HG02870 (cell line): Measurements from ENCODE around the gene KCNAB2.

Experiments used
- ATAC-seq: cut with Tn5 transposase; IDR thresholded peaks from one replicate; pipeline ENCODE4 v1.9.1; 2021; ENCODE audit warnings: mild to moderate bottlenecking, moderate library complexity; ENCODE audit not compliant: unreplicated experiment

KCNAB2 gene

DNA sequence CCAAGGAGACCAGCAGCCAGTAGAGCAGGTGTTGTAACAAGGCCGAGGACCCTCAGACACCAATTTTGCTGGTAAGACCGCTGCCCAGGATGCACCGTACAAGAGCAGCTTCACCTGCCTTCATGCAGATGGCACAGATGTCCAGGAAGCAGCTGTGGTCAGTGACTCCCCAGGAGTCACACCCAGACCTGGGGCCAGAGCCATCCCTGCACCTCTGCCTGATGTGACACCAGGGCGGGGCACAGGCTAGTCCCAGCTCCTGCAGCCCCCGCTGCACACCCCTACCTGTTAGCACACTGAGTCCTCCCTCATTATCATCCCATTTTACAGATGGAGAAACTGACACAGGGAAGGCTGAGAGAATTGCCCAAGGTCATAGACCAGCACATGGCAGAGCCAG is 16.3 kb upstream of the KCNAB2 start:
- ATAC-seq, result no peak

DNA sequence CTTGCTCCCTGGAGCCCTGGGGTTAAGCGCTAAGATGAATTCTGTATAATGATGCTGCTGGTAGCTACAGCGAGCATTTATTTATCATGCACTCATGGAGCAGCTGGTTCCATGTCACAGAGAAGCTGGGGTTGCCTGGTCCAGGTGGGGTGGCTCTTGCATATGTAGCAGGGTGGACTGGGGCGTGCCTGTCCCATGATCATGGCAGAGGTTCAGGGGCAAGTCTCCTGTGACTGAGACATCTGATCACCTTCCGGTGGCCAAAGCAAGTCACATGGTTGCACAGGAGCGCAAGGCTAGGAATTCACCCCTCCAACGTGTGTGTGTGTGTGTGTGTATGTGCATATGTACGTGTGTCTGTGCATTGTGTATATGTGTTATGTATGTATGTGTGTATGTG is 15.6 kb upstream of the KCNAB2 start:
- no peak for ATAC-seq

DNA sequence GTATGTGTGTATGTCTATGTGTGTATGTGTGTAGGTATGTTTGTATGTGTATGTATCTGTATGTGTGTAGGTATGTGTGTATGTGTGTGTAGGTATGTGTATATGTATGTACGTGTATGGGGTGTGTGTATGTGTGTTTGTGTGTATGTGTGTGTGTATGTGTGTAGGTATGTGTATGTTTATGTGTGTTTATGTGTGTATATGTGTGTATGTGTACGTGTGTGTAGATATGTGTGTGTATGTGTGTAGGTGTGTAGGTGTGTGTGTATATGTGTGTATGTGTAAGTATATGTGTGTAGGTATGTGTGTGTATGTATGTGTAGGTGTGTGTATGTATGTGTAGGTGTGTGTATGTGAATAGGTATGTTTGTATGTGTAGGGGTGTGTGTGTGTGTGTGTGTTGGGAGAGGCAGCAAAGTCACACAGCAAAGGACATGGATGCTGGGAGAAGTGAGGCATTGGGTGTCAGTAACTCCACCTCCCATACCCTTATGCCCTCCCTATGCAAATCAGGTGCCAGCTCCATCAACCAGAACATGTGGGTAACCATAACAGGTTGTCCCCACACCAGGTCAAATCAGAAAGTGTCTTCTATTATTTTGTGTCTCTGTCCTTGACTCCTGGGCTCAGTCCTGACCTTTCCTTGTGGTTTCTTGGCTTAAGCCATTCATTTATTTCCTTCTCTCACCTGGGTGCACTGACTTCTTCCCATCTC is 15.0 kb upstream of the KCNAB2 start:
- no peak for ATAC-seq

DNA sequence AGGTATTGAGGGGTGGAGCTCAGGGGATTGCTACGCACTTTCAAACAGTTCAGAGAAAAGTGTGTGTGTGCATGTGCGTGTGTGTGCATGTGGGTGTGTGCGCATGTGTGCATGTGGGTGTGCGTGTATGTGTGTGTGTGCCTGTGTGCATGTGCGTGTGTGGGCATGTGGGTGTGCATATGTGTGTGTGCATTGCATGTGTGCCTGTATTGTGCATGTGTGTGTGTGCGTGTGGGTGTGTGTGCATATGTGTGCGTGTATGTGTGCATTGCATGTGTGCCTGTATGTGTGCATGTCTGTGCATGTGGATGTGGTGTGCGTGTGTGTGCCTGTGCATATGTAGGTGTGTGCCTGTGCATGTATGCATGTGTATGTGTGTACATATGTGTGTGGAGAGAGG is 12.6 kb upstream of the KCNAB2 start:
- ATAC-seq, result no peak

DNA sequence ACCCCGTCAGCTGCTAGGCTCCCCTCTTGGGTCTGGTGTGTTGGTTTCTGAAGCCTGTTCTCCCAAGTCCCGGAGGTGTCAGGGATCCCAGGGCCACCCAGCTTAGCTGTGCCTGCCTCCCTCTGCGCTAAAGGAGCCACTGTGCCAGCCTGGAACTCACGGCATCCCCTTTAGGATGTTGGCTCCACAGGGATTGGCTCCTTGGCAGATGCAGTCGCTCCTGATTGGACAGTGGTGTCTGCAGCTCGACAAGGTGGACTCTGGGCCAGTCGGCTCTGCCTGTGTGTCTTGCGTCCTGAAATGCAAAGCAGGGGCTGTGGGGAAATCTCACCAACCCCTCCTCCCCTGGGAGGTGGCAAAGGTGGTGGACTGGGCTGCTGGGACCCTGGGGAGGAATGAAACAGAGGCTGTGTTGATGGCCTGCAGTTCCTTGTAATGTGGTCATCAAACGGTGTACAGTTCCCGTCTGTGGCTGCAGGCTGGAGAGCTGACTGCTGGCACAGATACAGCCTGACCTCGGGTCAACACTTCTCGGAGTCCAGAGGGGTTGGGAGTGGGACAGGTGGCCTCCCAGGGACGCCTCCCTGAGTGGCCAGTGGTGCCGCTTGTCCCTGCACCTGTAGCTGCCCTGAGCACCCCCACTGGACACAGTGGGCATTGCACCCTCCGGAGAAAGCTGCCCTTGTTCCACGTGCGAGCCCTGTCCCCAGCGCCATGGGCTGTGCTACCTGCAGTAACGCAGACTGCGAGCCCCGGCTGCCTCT is 11.5 kb upstream of the KCNAB2 start:
- ATAC-seq, result no peak

DNA sequence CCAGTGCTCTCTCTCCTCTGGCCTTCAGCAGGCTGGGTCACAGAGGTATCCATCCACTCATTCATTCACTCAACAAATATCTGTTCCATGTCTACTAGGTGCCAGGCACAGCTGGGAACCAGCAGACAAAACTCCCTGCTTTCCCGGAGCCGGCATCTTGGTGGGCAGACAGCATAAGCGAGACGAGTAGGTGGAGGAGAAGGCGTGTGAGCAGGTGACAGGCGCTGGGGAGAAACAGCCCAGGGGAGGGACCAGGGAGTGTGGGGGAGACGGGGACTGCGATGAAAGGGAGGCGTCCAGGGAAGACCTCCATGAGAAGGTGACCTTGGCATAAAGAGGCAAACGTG is 11.0 kb upstream of the KCNAB2 start:
- no peak for ATAC-seq

DNA sequence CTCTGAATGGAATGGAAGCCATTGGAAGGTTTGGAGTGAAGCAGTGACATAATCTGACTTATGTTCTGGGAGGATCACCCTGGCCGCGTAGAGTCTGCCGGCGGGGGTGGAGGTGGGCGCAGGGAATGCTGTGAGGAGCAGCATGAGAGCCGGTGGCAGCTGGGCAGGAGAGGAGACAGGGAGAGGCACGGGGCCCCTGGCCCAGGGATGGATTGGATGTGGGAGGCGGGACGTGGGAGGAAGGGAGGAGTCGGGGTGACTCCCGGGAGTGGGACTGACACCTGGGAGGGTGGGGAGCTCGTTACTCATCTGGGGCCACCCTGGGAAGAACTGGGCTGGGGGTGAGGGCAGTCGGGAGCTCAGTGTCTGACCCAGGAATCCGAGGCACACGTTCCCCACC is 10.4 kb upstream of the KCNAB2 start:
- ATAC-seq, result no peak

DNA sequence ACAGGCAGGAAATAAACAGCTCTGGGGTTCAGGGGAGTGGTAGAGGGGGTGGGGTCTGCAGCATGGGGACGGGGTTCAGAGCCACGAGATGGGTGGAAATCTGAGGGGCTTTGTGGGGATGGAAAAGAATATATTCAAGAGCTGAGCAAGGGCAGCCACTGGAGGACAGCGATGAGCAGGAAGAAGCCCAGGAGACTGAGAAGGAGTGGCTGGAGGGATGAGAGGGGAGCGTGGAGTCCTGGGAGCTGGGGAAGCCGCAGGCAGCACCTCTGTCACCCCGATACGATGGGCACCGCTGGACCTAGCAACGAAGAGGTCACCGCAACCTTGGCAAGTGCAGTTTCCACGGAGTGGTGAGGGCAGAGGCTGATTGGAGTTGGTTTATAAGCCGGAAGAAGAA is 10.0 kb upstream of the KCNAB2 start:
- no peak for ATAC-seq

DNA sequence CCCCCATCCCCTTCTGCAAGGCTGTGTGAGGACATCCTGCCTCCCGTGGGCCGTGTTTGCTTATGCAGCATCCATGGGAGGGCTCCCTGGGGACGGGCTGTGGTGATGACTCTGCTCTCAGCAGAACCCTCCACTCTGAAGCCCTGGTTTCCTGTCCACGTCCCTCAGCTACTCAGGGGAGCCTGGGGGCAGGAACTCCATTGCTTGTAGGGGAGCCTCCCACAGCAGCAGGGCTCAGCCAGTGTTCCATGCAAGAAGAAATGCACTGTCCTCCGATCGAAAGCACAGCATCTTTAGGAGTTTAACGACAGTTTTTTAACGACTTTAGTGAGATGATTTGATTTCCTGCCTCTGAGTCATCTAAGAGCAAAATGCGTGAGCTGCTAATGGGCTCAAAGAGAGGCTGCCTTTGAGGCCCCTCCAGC is 8.3 kb upstream of the KCNAB2 start:
- no peak for ATAC-seq

DNA sequence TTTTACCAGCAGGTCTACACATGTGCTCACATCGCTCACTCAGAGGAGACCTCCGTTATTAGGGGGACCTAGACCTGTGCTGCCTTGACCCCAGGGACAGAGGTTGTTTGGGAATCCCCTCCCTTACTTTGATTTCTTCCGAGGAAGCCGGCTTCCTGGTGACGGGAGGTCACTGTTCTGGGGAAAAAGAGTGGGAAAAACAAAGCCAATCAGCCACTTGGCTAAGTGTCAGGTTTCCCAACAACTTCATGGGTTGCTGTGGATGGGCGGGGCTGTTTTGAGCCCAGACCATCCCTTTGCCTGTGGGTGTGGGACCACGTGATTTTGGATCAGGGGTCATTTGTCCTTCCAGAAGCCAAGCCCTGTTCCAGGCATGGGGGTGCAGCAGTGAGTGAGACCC is 7.1 kb upstream of the KCNAB2 start:
- ATAC-seq, result no peak

DNA sequence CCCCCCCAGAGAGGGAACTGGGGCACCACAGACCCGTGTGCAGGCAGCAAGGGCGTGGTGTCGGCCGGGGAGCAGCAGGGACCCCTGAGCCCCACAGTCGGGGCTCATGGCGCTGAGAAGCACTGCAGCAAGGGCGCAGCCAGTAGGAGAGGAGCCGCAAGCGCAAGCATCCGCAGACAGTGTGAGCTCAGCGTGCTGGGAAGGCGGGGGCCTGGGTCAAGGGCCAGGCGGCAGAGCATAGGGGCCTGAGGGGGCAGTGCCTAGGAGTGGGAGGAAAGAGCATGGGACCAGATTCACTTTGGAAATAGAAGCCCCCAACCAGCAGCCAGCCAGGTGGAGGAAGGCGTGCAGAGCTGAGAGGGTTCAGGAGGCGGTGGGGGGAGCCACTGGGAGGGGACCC is 6.7 kb upstream of the KCNAB2 start:
- no peak for ATAC-seq

DNA sequence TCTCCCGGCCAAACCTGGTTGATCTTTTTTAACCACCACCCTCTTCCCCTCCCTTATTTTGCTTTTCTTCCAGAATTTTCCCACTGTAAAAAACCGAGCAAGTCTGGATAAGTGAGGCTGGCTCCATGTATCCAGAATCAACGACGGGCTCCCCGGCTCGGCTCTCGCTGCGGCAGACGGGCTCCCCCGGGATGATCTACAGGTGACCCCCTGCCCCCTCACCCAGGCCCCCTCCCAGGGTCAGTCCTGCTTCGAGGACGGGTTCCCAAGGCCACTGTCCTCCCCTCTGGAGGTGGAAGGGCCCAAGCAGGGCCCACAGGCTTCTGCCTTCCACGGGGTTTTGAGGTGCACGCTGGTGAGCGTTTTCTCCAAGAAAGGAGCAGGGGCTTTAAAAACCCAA is 5.2 kb upstream of the KCNAB2 start:
- no peak for ATAC-seq

DNA sequence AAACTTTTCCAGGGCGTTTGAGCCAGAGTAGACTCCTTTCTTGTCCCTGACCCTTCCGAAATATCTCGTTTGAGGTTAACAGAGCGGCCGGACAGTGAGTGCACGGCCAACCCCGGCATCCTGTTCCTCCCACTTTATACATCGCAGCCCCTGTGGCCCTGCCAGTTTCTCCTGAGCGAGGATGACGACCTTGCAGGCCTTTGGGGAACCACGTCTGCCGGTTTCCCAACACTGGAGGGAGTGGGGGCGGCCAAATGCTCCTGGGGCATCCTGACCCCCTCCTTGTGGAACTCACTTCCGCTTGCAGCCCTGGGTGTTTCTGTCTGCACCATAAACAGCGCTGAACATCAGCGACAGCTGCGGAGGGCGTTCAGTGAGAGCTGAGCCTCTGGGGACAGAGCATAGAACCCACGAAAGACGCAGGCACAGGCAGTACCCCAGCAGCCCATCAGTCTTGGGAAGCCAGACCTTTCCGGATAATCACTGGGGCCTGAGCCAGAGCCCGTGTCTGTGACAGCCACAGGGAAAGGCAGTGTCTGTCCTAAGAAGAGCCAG is 4.8 kb upstream of the KCNAB2 start:
- no peak for ATAC-seq

DNA sequence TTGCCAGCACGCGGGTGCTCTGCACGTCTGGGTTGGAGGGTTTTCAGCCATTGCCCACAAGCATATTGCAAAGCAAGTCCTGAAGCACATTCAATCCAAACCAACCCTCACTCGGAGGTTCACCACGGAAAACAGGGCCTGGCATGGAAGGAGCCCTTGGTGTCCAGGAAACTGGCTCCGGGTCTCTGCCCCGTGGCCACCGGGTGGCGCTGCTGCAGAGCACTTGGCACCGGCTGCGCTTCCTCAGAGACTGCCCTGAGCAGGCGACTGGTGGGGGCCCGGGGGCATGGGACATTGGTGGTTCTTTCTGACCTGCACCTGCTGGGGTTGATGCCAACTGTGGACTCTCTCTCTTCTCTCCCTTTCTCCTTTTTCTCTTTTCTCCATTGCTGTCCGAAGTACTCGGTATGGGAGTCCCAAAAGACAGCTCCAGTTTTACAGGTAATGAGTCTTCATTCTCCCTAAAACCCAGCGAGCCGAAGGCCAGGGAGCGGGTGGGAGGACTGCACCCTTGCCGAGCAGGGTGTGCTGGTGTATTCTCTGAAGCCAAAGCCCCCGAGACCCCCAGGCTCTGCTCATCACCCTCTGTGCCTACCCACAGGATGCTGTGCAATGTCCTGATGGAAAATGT is 4.1 kb upstream of the KCNAB2 start:
- no peak for ATAC-seq

DNA sequence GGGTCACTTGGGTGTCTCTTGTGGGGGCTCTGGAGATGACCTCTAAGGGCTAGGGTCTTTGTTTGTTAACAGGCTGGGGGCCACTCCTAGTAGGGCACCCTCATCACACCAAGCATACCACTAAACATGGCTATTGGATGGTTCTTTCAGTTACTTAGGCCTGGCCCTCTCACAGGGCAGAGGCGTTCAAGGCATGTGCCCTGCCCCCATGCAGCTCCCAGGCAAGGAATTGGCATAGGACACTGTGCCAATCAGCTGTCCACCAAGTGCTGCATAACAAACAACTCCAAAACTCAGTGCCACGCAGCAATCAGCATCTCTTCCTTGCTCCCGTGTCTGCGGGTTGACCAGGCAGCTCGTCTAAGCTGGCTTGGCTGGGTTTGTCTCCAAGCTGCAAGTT is 2.1 kb upstream of the KCNAB2 start:
- ATAC-seq, result no peak

DNA sequence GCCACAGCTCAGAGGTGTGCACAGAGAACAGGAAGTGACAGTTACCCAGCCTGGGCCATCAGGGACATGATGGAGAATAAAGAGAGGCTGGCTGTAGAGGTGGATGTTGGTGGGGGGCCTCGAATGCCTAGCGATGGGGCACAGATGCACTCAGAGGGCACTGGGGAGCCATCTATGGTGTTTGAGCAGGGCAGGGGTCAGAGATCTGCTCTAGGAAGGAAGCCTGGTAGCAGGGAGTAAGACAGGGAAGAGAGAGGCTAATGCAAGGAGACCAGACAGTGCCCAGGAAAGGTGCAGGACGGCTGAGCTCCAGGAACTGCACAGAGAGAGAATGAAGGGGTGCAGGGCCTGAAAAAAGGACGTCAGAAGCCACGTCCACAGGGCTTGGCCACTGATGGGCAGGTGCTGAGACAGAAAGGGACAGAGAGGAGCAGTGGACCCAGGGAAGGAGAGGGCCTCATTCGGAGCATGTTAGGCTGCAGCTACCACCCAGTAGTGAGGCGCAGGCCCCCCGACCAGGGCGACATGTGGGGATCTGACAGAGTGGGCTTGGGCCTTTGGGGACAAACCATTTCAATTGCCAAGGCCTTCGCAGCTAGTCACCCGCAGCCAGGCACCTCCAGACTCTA is 1.1 kb upstream of the KCNAB2 start:
- no peak for ATAC-seq

DNA sequence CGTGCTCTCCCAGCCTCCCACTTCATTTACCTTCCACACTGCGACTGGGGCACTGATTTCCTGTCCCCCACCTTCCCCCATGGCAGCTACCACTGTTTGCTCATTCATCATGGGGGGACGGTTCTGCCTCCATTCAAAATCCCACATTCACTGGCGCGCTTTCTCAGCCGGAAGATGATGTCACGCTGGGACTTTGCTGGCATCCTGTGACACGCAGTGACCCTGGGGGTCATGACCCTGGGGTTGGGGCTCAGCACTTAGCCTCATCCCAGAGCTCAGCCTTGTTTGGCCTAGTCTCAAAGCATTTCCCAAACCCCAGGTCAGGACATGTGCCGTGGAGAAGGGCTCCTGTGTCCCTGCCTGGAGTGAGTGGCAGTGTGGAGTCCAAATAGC is 582 bp upstream of the KCNAB2 start:
- no peak for ATAC-seq

DNA sequence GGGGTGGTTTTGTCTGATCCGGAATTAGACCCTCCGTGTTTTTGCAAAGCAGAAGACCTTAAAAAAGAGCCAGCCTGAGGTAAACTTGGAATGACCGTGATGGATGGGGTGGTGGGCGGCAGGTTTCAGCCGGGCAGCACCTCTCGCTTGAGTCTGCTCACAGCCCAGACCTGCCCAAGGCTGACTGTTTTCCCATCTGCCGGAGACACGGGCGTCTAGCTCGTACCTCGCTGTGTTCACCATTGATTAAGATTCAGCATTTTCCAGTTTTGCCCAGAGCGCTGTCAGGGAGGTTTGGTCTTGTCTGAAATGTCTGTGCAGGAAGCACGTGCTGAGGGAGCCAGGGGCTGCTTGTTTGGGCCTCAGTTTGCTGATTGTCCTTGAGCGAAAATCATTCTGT is 591 bp downstream of the KCNAB2 start:
- ATAC-seq, result no peak

DNA sequence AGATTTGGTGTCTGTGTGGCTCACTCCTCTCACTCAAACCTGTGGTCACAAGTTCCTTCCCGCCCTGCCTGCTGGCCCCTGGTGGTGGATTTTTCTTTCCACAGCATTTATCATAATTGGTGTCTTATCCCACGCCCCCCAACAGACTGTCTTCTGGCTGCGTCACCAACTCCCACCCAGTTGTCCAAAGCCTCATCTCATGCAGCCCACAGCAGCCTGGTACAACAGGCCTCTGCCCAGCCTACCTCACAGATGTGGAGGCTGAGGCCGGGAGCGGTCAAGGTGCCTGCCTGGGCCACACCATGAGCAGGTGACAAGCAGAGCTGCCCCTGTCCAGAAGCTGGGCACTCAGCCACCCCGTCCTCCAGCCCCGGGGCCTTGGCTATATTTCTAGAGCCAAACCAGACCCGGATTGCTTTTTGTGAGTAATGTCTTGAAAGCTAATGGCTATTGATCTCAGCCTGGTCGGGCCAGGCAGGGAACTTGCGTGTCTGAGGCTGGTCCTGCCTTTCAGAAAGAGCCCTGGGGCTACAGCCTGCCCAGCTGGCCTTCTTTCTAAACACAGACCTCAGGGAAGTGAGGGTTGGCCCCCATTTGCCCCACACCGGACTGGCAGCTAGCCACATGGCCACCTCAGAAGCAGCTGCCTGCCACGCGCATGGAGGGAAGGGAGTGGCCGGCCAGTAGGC is 2.6 kb downstream of the KCNAB2 start:
- ATAC-seq, result no peak

DNA sequence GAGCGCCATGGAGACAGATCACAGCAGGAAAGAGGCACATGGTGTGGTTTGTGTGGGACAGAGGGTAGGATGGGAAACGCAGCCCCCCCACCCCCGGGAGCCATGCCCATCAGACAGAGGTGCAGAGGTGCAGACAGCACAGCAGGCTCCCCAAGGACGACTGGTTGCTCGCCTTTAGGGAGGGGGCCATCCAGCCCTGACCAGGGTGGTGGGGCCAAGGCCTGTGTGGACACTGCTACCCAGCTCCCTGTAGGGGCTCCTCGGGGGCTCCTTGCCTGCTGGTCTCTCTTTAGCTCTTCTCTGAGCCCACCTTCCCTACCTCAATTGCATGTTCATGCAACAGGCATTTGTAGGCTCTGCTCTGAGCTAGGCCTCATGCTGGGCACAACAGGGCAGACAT is 3.7 kb downstream of the KCNAB2 start:
- ATAC-seq, result no peak

DNA sequence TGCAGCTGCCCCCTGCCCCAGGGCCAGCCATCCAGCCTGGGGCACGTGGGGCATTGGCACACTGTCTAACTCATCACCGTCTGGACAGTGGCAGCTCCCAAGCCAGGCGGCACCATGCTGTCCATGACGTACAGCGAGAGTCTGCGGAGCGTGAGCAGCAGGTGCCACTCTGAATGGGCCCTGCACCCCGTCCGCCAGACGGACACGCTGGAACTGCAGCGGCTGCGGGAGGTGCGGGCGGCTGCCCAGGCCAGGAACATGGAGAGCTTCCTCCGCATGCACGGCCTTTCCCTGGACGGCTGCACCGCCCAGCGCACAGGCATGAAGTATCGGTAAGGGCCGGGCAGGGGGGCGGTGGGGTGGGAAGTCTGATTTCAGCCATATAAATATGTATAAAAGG is 5.7 kb downstream of the KCNAB2 start:
- ATAC-seq, result no peak
